Thymus (tissue), 11 donors: ENCODE measurements around the gene KCNIP4. TPM values are rescaled to one million over a fixed set of nuclear protein-coding genes. Genes with fewer than 3 reads are reported as not detected.

Experiments used
- DNase-seq, 9 donors: peaks; one replicate each; pipeline ENCODE4 v3.0.0-alpha.2; 2013; ENCODE audit warnings: low spot score in 9 of 9, low read depth in 6 of 9, missing footprints in 1 of 9
- H3K27ac ChIP-seq, 2 donors: one replicate each; pipeline ENCODE4 v1.5.1; 2013; ENCODE audit warnings: control low read depth in 1 of 2, low read depth in 1 of 2, low read length in 1 of 2, mild to moderate bottlenecking in 1 of 2, moderate library complexity in 1 of 2
- H3K27me3 ChIP-seq, 2 donors: one replicate each; pipeline ENCODE4 v1.5.1; 2013; ENCODE audit warnings: low read length in 1 of 2; ENCODE audit not compliant: control insufficient read depth in 2 of 2, insufficient read depth in 1 of 2
- H3K36me3 ChIP-seq, 2 donors: one replicate each; pipeline ENCODE4 v1.5.1; 2013; ENCODE audit warnings: low read length in 1 of 2, mild to moderate bottlenecking in 1 of 2, moderate library complexity in 1 of 2; ENCODE audit not compliant: control insufficient read depth in 2 of 2, insufficient read depth in 2 of 2
- H3K4me1 ChIP-seq, 2 donors: one replicate each; pipeline ENCODE4 v1.5.1; 2013; ENCODE audit warnings: low read length in 2 of 2; ENCODE audit not compliant: control insufficient read depth in 2 of 2, insufficient read depth in 2 of 2
- H3K4me3 ChIP-seq, 2 donors: one replicate each; pipeline ENCODE4 v1.5.1; 2013; ENCODE audit warnings: low read length in 2 of 2, control low read depth in 1 of 2, mild to moderate bottlenecking in 1 of 2
- H3K9me3 ChIP-seq, 2 donors: one replicate each; pipeline ENCODE4 v1.5.1; 2013; ENCODE audit warnings: low read length in 1 of 2, mild to moderate bottlenecking in 1 of 2; ENCODE audit not compliant: control insufficient read depth in 2 of 2, insufficient read depth in 1 of 2
- WGBS: extraction: QIAGEN DNeasy Blood & Tissue Kit; methylation state at CpG from one replicate; pipeline ENCODE4 v1.1.7; 2013; 5-methylcytosine and 5-hydroxymethylcytosine counted together
- polyA plus RNA-seq: library from polyadenylated mRNA; stranded (reverse); fragments of 200-250 nt; gene quantifications from one replicate; pipeline ENCODE4 v1.2.3, GENCODE V29; 2013
- total RNA-seq: library from RNA; stranded (reverse); fragments of 120-200 nt; gene quantifications from one replicate; pipeline ENCODE4 v1.2.4, GENCODE V29; 2013
- donor health status: healthy.

KCNIP4 gene
- total and polyA plus RNA-seq, 2 donors, result 0.07 TPM; not detected in 1

DNA sequence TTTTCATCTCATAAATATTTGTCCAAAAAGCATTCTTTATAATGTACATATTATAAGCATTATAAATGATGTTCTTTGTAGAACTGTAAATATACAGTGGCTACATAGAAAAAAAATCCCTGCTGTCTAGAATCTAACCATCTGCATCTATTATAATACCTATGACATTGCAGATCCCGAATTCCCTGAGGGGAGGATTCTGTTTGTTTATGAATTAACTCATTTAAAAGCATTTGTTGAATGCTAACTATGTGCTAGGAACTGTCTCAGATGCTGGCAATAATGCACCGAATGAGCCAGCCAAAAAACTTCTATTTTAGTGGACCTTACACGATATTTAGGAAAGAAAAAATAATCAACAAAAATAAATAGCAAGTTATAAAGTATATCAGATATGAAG is 1058.7 kb downstream of the KCNIP4 start:
- Histone ChIP-seq H3K4me3 (no peak overlapping the region), H3K9me3 (no peaks in the 10 kb centered on the region), H3K27me3 (no peaks in the 10 kb centered on the region), H3K27ac (no peak overlapping the region), H3K36me3 (no peaks in the 10 kb centered on the region), H3K4me1 (no peaks in the 10 kb centered on the region)
- WGBS, result 81% methylated on average over 3 of the region's 3 CpGs
- DNase-seq, result no peak

DNA sequence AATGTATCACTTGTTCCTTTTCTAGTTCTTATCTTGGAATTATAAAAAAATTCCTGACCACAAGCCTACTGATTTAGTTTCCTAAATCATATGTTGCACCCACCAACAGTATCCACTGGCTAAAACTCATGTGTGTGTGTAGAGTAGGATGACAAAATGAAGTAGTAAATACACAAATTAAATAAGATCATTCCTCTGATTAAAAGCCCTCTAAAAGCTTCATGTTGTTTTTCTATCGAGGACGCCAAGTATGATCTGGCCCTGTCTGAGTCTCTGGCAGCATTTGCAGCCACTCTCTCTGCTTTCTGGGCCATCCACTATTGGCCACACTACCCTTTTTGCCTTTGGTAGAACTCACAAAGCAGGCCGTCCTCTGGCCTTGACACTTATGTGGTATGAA is 1064.9 kb downstream of the KCNIP4 start:
- WGBS, result 94% methylated on average over 3 of the region's 3 CpGs
- Histone ChIP-seq H3K9me3 (no peaks in the 10 kb centered on the region), H3K36me3 (no peaks in the 10 kb centered on the region), H3K4me3 (no peak overlapping the region), H3K27me3 (no peaks in the 10 kb centered on the region), H3K27ac (no peak overlapping the region), H3K4me1 (no peaks in the 10 kb centered on the region)
- no peak for DNase-seq

DNA sequence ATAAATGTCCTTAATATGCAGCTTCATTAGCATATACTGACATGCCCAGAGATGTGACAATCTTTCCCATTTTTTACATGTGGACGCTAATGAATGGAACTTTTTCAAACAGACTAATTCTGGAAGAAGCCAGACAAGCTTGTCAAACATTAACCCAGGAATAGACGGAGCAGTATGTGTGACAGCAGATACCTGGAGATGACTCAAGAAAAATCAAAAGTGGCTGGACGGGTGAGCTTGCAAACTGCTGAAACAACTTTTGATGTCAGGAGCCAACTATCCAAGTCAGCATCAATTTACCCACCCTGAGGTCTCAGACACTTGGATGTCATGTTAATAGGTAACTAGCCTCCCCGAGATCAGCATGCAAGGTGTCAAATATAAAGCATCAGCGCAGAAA is 1065.3 kb downstream of the KCNIP4 start:
- 84% methylated on average over 5 of the region's 5 CpGs for WGBS
- Histone ChIP-seq H3K27ac (no peak overlapping the region), H3K36me3 (no peaks in the 10 kb centered on the region), H3K4me3 (no peak overlapping the region), H3K27me3 (no peaks in the 10 kb centered on the region), H3K9me3 (no peaks in the 10 kb centered on the region), H3K4me1 (no peaks in the 10 kb centered on the region)
- no peak for DNase-seq

DNA sequence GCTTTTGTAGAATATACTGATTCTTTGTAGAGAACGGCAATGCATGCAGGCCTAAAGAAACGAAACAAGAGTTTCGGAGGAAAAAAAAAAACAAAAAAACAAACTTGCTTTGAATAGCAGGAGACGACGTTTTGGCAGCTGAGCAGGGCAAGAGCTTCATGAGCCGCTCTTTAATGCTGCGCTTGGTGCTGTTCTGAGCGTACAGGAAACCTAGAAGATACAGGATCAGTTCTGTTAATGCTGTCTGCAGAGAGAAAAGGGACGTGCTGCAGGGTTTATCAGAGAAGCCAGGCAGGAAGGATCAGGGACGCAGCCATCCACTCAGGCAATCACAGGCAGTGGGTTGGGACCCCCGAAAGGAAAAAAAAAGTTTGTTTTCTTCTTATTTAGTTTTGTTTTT is 1066.1 kb downstream of the KCNIP4 start:
- H3K27ac ChIP-seq, result no peak overlapping the region
- WGBS, result 59% methylated on average over 11 of the region's 11 CpGs
- H3K4me1 ChIP-seq, result no peaks in the 10 kb centered on the region
- H3K9me3 ChIP-seq, result no peaks in the 10 kb centered on the region
- no peaks in the 10 kb centered on the region for H3K27me3 ChIP-seq
- no peaks in the 10 kb centered on the region for H3K36me3 ChIP-seq
- DNase-seq, result no peak
- H3K4me3 ChIP-seq, result no peak overlapping the region

DNA sequence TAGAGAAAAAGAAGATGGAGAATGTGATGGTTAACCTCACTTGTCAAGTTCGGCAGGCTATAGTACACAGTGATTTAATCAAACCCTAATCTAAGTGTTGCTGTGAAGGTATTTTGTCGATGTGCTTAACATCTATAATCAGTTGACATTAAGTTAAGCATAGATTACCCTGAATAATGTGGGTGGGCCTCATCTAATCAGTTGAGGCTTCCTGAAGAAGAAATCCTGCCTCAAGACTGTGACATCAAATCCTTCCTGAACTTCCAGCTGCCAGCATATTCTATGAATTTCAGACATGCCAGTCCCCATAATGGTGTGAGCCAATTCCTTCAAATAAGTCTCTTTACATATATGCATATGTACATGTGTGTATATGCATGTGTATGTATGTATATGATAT is 1066.9 kb downstream of the KCNIP4 start:
- Histone ChIP-seq H3K4me1 (no peaks in the 10 kb centered on the region), H3K9me3 (no peaks in the 10 kb centered on the region), H3K4me3 (no peak overlapping the region), H3K36me3 (no peaks in the 10 kb centered on the region), H3K27me3 (no peaks in the 10 kb centered on the region), H3K27ac (no peak overlapping the region)
- 94% methylated on average over 2 of the region's 2 CpGs for WGBS
- no peak for DNase-seq

DNA sequence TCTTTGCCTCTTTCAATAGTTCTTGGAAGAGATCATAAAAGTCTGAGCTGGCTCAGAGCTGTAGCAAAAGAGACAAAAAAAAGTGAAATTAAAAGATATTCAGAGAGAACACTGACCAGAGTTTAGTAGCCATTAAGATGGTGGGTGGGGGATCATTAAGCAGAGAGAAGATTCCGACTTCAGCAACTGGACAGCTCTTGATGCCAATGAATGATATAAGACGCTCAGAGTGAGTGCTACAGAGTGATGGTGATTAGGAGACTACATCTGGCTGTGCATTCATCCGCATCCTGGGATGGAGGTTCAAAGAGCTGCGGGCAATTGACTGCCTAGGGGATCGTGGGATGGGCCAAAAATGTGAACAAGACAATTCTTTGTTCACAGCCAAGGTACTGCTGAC is 1069.8 kb downstream of the KCNIP4 start:
- 85% methylated on average over 5 of the region's 5 CpGs for WGBS
- Histone ChIP-seq H3K27me3 (no peaks in the 10 kb centered on the region), H3K36me3 (no peaks in the 10 kb centered on the region), H3K27ac (no peak overlapping the region), H3K9me3 (no peaks in the 10 kb centered on the region), H3K4me1 (no peaks in the 10 kb centered on the region), H3K4me3 (no peak overlapping the region)
- no peak for DNase-seq

DNA sequence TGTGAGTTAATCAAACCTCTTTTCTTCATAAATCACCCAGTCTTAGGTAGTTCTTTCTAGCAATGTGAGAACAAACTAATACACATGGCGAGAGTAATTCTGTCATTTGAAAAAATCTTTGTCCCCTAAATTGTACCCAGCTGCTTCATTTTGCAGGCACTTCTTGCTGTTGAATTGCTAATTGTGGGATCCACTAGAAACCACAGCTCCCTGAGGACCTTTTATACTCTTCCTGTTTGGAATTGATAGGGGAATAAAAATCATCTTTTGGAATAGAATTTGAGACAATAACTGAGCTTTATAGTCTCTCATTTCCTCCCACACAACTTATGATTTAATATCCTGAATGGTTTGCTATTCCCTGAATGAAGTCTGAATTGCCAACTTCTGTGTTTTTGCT is 1078.1 kb downstream of the KCNIP4 start:
- DNase-seq, result no peak
- no peaks in the 10 kb centered on the region for H3K4me1 ChIP-seq
- WGBS, result 98% methylated on average over 1 of the region's 1 CpG
- no peaks in the 10 kb centered on the region for H3K27me3 ChIP-seq
- no peak overlapping the region for H3K27ac ChIP-seq
- no peaks in the 10 kb centered on the region for H3K36me3 ChIP-seq
- no peak overlapping the region for H3K4me3 ChIP-seq
- no peaks in the 10 kb centered on the region for H3K9me3 ChIP-seq

DNA sequence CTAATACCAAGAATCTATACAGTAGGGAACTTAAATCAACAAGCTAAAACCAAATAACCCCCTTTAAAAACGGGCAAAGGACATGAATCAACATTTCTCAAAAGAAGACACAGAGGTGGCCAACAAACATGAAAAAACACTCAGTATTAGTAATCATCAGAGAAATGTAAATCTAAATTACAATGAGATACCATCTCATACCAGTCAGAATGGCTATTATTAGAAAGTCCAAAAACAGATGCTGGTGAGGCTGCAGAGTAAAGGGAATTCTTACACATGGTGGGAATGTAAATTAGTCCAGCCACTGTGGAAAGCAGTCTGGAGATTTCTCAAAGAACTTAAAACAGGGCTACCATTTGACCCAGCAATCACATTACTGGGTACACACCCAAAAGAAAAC is 1080.5 kb downstream of the KCNIP4 start:
- Histone ChIP-seq H3K27me3 (no peaks in the 10 kb centered on the region), H3K9me3 (no peaks in the 10 kb centered on the region), H3K36me3 (no peaks in the 10 kb centered on the region), H3K4me1 (no peaks in the 10 kb centered on the region), H3K27ac (no peak overlapping the region), H3K4me3 (no peak overlapping the region)
- WGBS, result 39% methylated on average over 1 of the region's 1 CpG
- DNase-seq, result no peak

DNA sequence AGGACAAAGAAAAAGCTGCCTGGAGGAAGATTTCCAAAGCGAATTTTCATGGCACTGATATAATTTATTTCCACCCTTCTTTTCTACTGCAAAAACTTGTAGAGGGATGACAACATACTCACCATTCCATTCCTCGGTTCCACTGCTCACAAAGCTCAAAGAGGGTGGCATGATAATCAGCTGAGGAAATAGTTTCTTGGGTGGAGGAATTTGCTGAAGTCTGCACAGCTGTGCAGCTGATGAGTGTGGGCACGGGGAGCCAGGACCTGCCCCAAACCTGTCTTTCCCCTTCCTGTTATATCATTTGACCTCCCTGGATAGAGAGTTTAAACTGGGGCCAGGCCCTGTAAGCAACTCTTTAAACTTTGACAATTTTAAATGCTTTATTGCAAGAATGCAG is 1087.7 kb downstream of the KCNIP4 start:
- H3K4me1 ChIP-seq, result no peaks in the 10 kb centered on the region
- no peaks in the 10 kb centered on the region for H3K9me3 ChIP-seq
- no peak overlapping the region for H3K4me3 ChIP-seq
- no peak for DNase-seq
- no peaks in the 10 kb centered on the region for H3K27me3 ChIP-seq
- WGBS, result 77% methylated on average over 3 of the region's 3 CpGs
- H3K27ac ChIP-seq, result no peak overlapping the region
- H3K36me3 ChIP-seq, result no peaks in the 10 kb centered on the region
